HG02642 (cell line): ENCODE results near the gene TREH.

Source experiments
- ATAC-seq: cut with Tn5 transposase; IDR thresholded peaks from one replicate; pipeline ENCODE4 v1.9.1; 2021; ENCODE audit warnings: mild to moderate bottlenecking; ENCODE audit not compliant: unreplicated experiment, poor library complexity

TREH gene

DNA sequence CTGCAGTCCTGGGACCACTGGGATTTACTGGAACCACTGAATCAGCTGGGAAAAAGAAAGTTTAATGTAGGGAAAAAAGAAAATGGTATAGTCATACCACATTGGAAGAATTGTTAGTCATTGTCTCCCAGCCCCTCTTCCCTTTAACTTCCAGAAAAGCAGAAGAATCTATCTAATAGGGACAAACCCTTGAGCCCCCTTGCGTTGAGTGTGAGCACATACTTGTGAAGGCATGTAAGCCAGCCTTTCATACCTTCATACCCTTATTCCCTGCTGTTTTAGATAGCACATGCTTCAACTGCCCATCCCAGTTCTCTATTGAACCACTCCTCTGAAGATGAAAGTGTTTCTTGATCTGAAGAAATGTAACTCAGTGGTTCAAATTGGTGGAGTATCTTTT is 6.6 kb downstream of the TREH start:
- ATAC-seq = no peak

DNA sequence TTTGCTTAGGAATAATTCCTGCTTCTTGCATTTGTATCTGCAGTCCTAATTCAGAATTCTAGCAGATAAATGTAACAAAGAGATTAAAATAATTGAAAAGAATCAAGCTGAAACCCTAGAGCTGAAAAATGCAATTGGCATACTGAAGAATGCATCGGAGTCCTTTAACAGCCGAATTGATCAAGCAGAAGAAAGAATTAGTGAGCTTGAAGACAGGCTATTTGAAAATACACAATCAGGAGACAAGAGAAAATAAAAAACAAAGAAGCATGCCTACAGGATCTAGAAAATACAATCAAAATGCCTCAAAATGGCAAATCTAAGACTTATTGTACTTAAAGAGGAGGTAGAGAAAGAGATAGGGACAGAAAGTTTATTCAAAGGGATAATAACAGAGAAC is 8.2 kb downstream of the TREH start:
- ATAC-seq = no peak

- ATAC-seq = no peak
Measured at GRCh38 chr11:118670063-118670462, 9.4 kb downstream of the TREH start.

DNA sequence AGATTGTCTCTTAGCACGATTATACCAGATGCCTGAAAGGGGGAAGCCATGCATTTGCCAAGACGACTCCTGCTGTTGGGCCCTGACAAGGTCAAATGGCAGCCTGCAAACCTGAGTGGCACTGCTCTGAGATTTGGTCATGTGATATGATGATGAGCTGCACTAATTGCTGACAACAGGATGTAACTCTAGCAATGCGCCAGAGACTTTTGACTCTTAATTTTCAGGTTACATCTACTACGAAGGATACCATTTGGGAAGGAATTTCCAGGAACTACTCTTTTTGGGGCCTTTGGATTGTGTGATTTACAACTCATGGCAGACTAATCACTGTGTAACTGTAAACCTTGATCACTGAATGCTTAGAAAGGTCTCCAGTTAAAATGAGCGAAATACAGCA is 13.1 kb downstream of the TREH start:
- no peak for ATAC-seq

DNA sequence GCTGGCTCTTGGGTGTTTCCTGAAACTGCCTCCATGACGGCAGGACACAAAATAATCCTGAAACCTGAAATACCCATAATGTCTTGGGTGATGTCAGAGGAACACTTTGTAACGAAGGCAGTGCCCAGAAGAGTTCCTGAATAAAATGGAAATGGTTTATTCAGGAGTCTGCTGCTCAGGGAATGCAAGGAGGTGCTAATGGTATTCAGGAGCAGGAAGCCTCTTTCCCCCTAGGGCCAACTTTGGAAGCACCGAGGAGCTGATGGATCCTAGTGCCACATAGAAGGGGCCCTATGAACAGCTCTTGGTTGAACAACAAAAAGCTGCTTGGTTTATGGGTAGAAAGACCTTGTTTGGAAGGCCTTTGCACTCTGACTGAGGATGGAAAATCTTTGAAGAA is 15.5 kb downstream of the TREH start:
- ATAC-seq = no peak

DNA sequence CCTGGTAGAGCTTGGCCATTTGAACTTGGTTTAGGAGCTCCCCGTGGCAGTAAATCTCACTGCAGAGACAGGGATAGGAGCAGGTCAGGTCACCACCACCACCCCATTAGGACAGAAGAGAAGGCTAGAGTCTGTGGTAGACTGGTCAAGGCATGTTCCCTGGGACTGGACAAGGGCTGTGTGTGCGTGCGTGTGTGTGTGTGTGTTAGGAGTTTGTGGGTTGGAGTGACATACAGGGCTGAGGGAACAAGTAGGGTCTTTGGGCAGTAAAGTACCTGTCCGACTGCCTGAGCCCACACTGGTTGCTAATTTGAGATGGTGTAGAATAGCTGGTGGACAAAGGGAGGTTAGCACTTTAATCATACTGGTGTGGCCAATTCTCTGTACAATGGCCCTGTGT is 16.1 kb downstream of the TREH start:
- ATAC-seq = no peak

- no peak for ATAC-seq
Measured at GRCh38 chr11:118662401-118663271, 16.8 kb downstream of the TREH start.

DNA sequence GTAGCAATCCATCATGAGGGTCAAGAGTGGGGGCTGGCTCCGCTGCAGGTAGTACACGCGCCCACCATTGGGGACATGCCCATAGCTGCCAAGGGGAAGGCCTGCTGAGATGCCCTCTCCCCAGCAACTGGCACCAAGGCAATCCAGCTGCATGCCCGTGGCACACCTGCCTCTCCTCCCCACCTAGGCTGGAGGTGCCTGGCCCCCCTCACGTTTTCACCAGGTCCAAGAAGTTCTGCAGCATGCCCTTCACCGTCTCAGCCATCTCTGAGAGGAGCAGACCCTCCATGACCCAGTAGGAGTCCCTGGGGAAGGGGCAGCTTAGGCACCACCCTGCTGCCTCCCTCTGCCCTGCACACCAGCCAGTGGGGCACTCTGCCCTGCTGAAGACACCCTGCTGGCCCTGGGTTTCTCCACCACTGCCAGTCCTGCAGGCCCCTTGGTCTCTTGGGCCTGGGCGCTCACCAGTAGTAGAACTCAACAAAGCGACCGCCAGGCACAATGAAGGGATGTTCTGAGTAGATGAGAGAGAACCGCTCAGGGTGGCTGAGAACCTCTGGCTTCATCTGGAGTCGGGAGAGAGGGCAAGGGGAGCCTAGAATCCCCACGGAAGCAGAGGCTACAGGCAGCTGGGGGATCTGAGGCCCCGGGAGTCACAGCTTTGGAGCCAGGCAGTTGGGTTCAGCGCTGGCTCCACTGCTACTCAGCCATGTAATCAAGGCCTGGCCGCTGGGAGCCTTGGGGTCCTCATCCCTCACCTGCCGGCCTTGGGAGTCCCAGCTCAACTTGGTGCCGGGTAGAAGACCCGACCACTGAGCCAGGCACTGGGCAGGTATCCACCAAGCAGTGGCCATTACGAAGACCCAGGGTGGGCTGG is 17.8 kb downstream of the TREH start:
- no peak for ATAC-seq

DNA sequence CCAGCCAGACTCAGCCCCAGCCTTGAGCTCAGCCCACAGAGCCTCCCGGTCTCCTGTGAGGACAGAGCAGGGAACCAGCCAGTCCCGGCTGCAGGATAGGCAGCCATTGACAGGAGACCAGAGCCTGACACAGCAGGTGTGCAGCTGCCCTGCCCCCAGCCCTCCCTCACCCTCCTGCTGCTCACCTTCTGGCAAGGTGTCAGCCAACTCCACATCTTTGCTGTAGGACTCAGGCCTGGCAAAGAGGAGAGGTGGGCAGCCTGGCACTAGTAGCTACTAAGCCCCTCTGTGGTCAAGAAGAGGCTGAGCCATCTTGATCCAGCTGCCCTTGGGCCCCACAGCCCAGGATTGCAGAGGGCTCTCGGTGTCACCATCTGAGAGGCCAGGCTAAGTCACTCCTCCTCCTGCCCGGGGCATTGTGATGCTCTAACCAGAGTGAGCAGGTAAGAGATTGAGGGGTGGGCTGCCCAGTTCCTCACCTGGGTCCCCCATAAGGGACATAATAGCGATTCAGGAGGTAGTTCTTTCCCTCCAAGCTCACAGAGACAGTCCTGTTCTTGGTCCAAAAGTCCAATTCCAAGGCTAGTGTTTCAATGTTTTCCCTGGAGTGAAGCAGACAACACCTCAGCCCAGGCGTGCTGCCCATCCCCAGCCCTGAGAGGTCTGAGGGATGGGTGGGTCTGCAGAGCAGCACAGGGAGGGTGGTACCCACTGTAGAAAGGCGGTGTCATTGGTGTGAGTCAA is 18.6 kb downstream of the TREH start:
- no peak for ATAC-seq

DNA sequence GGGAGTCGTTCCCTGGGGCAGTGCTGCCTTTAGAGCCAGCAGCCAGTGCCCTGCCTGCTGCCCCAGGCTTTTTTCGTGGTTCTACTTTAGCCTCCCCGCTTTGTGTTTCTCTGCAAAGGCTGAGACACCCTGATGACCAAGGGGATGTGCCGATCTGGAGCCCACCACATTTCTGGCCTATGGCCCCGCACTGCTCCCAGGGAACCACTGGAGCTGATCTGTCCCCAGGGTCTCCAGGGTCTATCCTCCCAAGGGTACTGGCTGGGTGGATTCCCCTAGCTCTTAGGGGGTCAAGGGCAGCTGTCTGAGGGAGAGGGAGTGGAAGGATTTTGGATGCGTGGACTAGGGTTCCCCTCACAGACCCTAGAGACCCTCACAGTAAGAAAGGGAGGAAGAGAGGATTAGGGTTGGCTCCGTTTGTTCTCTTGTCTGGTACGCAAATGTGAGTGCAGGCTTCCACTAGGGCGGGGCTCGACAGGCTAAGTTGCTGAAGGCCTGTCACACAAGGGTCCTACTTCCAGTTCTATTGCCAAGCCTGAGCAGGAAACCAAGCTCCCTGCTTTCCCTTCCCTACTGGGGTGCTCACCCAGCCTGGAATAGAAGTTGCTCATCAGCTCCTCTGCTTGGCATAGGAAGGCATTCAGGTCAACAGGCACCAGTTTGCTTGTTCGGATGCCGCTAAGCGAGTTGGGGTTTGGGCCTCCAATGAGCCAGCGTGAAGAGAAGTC is 19.3 kb downstream of the TREH start:
- no peak for ATAC-seq

GRCh38 chr11:118659314-118659952 is 20.0 kb downstream of the TREH start:
- ATAC-seq = peak; percentile 78

- ATAC-seq = no peak
Measured at GRCh38 chr11:118658429-118659313, 20.8 kb downstream of the TREH start.

- ATAC-seq = no peak
Measured at GRCh38 chr11:118657709-118658428, 21.6 kb downstream of the TREH start.

- ATAC-seq = no peak
Measured at GRCh38 chr11:118657238-118657637, 22.2 kb downstream of the TREH start.

DNA sequence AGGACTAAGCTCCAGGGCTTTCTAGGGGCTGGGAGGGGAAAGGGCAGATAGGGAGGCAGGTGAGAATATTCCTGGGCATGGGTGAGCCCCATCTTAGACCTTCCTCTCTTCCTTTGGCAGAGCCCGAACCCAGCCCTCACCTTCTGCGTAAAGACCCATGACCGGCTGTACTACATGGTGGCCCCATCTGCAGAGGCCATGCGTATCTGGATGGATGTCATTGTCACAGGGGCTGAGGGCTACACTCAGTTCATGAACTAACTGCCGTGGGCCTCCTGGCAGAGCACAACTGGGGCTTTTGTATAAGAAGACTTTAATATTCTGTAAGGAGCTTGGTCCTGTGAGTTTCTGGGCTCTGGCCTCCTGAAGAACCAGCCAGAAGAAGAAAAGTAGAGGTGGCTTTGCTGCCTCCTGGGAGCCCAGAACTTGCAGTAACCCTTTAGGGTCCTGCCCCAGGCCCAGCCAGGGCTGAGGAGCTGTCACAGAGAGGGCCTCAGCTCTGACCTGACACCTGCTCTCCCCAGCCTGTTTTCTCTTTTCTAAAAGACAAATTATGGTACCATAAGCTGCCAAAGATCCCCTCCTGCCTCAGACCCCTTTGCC is 22.8 kb downstream of the TREH start:
- no peak for ATAC-seq

DNA sequence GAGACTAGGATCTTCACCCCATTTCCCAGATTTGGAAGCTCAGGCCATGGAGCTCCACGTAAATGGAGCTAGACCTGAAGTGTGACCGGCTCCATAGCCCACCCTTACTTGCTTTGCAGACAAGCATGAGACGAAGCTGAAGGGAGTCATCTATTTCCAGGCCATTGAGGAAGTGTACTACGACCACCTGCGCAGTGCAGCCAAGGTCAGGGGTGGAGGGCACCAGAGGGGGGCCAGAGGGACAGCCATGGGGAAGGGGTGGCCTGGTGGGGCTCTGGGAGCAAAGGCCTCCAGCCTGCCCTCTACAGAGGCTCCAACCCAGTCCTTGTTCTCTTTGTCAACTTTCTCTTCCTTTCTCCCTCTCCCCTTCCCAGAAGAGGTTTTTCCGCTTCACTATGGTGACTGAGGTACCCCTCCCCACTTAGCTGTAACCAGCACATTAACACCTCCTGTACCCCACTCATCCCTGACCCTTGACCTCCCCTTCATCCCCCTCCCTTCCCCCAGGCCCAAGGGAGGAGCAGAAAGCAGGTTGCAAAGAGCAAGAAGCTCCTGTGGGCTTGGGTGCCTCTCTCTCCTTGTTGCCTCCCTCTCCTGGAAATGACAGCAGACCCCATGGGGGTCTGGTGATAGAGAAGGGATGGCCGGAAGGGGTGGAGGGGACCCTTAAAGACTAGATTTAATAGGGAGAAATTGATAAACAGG is 23.8 kb downstream of the TREH start:
- ATAC-seq = no peak
